CD4-positive, alpha-beta T cell (primary cell): ENCODE measurements around the gene CDH4. TPM values are rescaled to one million over a fixed set of nuclear protein-coding genes. Genes with fewer than 3 reads are reported as not detected.

Experiments
- ATAC-seq: fragments of 200-7000 bp; cut with Tn5 transposase; one replicate; pipeline ENCODE4 v1.10.0; 2022; ENCODE audit warnings: mild to moderate bottlenecking; ENCODE audit not compliant: poor library complexity
- CTCF ChIA-PET: fragments of 350-600 bp; sonication (Branson Sonifier 250); formaldehyde crosslinking; loops from one replicate; lab custom pipeline; 2021; ENCODE audit warnings: antibody characterized with exemption, inconsistent platforms; lab: Charles Lee
- POLR2A ChIA-PET: fragments of 350-600 bp; sonication (Branson Sonifier 250); formaldehyde crosslinking; loops from one replicate; lab custom pipeline; 2021; ENCODE audit warnings: antibody characterized with exemption, inconsistent platforms; lab: Charles Lee
- DNase-seq, 14 experiments: peaks; one replicate each; pipeline ENCODE4 v3.0.0-alpha.2; 2013 to 2020; ENCODE audit warnings: mixed read lengths in 2 of 14
- H3K27ac ChIP-seq, 2 donors: one replicate each; pipeline versions ENCODE4 v1.5.1 to v1.7.0; 2013; ENCODE audit warnings: low read length in 2 of 2, low read depth in 1 of 2, mild to moderate bottlenecking in 1 of 2
- H3K27me3 ChIP-seq, 2 experiments: 1 replicate in 1 of 2; 2 replicates in 1 of 2; pipeline versions ENCODE4 v1.6.1 to v1.7.0; 2013; ENCODE audit warnings: low read length in 2 of 2, control low read depth in 1 of 2, mild to moderate bottlenecking in 1 of 2, moderate library complexity in 1 of 2; ENCODE audit not compliant: insufficient read depth in 2 of 2, control insufficient read depth in 1 of 2
- H3K36me3 ChIP-seq: one replicate; pipeline ENCODE4 v1.6.1; 2013; ENCODE audit warnings: low read length, control low read depth; ENCODE audit not compliant: insufficient read depth
- H3K4me1 ChIP-seq: one replicate; pipeline ENCODE4 v1.6.1; 2013; ENCODE audit warnings: low read length, control low read depth; ENCODE audit not compliant: insufficient read depth
- H3K4me3 ChIP-seq: one replicate; pipeline ENCODE4 v1.5.1; 2013; ENCODE audit warnings: mild to moderate bottlenecking, low read length, moderate library complexity
- H3K9me3 ChIP-seq, 2 experiments: 1 replicate in 1 of 2; 2 replicates in 1 of 2; pipeline versions ENCODE4 v1.6.1 to v1.7.0; 2013; ENCODE audit warnings: low read length in 2 of 2, mild to moderate bottlenecking in 2 of 2, control low read depth in 1 of 2, moderate library complexity in 1 of 2; ENCODE audit not compliant: control insufficient read depth in 1 of 2, insufficient read depth in 1 of 2
- H3K27ac Mint-ChIP-seq: one replicate; pipeline ENCODE4 v1.8.0; 2020; ENCODE audit warnings: mixed read lengths
- H3K27me3 Mint-ChIP-seq: one replicate; pipeline ENCODE4 v1.8.0; 2021; ENCODE audit warnings: mixed read lengths
- H3K36me3 Mint-ChIP-seq: one replicate; pipeline ENCODE4 v1.8.0; 2021; ENCODE audit warnings: low read depth, mixed read lengths
- H3K4me1 Mint-ChIP-seq: one replicate; pipeline ENCODE4 v1.8.0; 2021; ENCODE audit warnings: low read depth, mixed read lengths
- H3K4me3 Mint-ChIP-seq: one replicate; pipeline ENCODE4 v1.8.0; 2020; ENCODE audit warnings: mild to moderate bottlenecking, mixed read lengths
- H3K9me3 Mint-ChIP-seq: one replicate; pipeline ENCODE4 v1.8.0; 2020; ENCODE audit warnings: mixed read lengths
- CTCF ChIP-seq: fragments of 200-600 bp; IDR thresholded peaks from one replicate; pipeline ENCODE4 v1.8.0; 2022; ENCODE audit warnings: antibody characterized with exemption, mild to moderate bottlenecking
- intact Hi-C, 2 experiments: fragments of 100-400 bp; cut with DNase I in 1 of 2; cut with micrococcal nuclease in 1 of 2; formaldehyde crosslinking; loops; one replicate each; pipeline versions ENCODE4 v1.15.1 to v1.9.0; 2023 to 2025; cut with DNase I, micrococcal nuclease
- total RNA-seq, 174 experiments: library from RNA in 2 of 174; stranded (reverse) in 2 of 174; gene quantifications; one replicate each; pipeline ENCODE4 v1.2.3 and lab custom pipeline; 2021 to 2026

The CDH4 gene
- total RNA-seq, 2 experiments from 2014 or later, result 0.11 TPM

- CTCF ChIA-PET, result no interaction called here
Observed at GRCh38 chr20:61769286-61769832, 517.3 kb downstream of the CDH4 start.

GRCh38 chr20:61770113-61770585 is 518.1 kb downstream of the CDH4 start:
- no peaks in the 10 kb centered on the region for H3K27me3 Mint-ChIP-seq
- ChIA-PET POLR2A (no interaction called here), CTCF (no interaction called here)
- H3K9me3 ChIP-seq, result peaks cover 0 to 20% of the 10 kb centered on the region in 2 experiments
- H3K4me1 Mint-ChIP-seq, result no peaks in the 10 kb centered on the region
- no peaks in the 10 kb centered on the region for H3K4me1 ChIP-seq
- no peaks in the 10 kb centered on the region for H3K36me3 ChIP-seq
- H3K9me3 Mint-ChIP-seq, result no peaks in the 10 kb centered on the region
- no peaks in the 10 kb centered on the region for H3K27me3 ChIP-seq
- ATAC-seq (no peak), DNase-seq (no peak)
- no peak overlapping the region for H3K4me3 ChIP-seq
- intact Hi-C loops, result no loop called here
- no peak overlapping the region for H3K27ac ChIP-seq
- no peak for TF ChIP-seq CTCF
- no peak overlapping the region for H3K27ac Mint-ChIP-seq
- H3K36me3 Mint-ChIP-seq, result no peaks in the 10 kb centered on the region
- H3K4me3 Mint-ChIP-seq, result no peak overlapping the region

More at GRCh38 chr20:61769286-61769832, 517.3 kb downstream of the CDH4 start:
- intact Hi-C loops, result no loop called here
- H3K9me3 ChIP-seq, result peaks cover 0 to 18% of the 10 kb centered on the region in 2 experiments
- no peak for ATAC-seq
- H3K4me3 ChIP-seq, result no peak overlapping the region
- no peaks in the 10 kb centered on the region for H3K4me1 Mint-ChIP-seq
- no peaks in the 10 kb centered on the region for H3K36me3 Mint-ChIP-seq
- POLR2A ChIA-PET, result no interaction called here
- H3K27me3 ChIP-seq, result no peaks in the 10 kb centered on the region
- no peak overlapping the region for H3K4me3 Mint-ChIP-seq
- H3K27ac Mint-ChIP-seq, result no peak overlapping the region
- H3K27me3 Mint-ChIP-seq, result no peaks in the 10 kb centered on the region
- no peaks in the 10 kb centered on the region for H3K4me1 ChIP-seq
- no peaks in the 10 kb centered on the region for H3K36me3 ChIP-seq
- no peak for DNase-seq
- TF ChIP-seq CTCF, result no peak
- H3K9me3 Mint-ChIP-seq, result no peaks in the 10 kb centered on the region
- no peak overlapping the region for H3K27ac ChIP-seq

GRCh38 chr20:61771805-61772350 is 519.8 kb downstream of the CDH4 start:
- no peaks in the 10 kb centered on the region for H3K4me1 Mint-ChIP-seq
- H3K4me3 Mint-ChIP-seq, result no peak overlapping the region
- Histone ChIP-seq H3K27ac (no peak overlapping the region), H3K36me3 (no peaks in the 10 kb centered on the region), H3K4me1 (no peaks in the 10 kb centered on the region), H3K27me3 (no peaks in the 10 kb centered on the region), H3K4me3 (no peak overlapping the region), H3K9me3 (peaks cover 0 to 19% of the 10 kb centered on the region in 2 experiments)
- CTCF ChIA-PET, result no interaction called here
- TF ChIP-seq CTCF, result no peak
- POLR2A ChIA-PET, result no interaction called here
- intact Hi-C loops, result no loop called here
- peak in 1 of 14 experiments; percentile 19 for DNase-seq
- no peaks in the 10 kb centered on the region for H3K36me3 Mint-ChIP-seq
- H3K27ac Mint-ChIP-seq, result no peak overlapping the region
- no peak for ATAC-seq
- H3K27me3 Mint-ChIP-seq, result no peaks in the 10 kb centered on the region
- no peaks in the 10 kb centered on the region for H3K9me3 Mint-ChIP-seq
